ENCODE data around the gene SLC25A38. TPM values are rescaled to one million over a fixed set of nuclear protein-coding genes. Genes with fewer than 3 reads are reported as not detected.

The SLC25A38 gene

DNA sequence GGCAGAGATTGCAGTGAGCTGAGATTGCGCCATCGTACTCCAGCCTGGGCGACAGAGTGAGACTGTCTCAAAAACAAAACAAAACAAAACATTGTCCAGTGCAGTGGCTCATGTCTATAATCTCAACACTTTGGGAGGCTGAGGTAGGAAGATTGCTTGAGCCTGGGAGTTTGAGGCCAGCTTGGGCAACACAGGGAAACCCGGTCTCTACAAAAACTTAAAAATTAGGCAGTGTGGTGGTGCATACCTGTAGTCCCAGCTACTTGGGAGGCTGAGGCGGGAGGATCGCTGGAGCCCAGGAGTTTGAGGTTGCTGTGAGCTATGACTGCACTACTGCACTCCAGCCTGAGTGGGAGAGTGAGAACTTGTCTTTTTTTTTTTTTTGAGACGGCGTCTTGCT lies 57.1 kb downstream of the SLC25A38 start:
- no peak overlapping the region for H4K8ac ChIP-seq (ENCODE audit: low read depth, low read length)
- H3K9ac ChIP-seq (ENCODE audit: low read length) = no peak overlapping the region
- no peaks in the 10 kb centered on the region for H3K27me3 ChIP-seq (ENCODE audit: insufficient read depth, low read length, poor library complexity)
- no peak overlapping the region for H3K18ac ChIP-seq (ENCODE audit: low read length)
- no peak overlapping the region for H3K4ac ChIP-seq (ENCODE audit: low read depth, low read length)
- no peak overlapping the region for H2BK120ac ChIP-seq (ENCODE audit: low read depth, low read length)
- no peaks in the 10 kb centered on the region for H3K79me1 ChIP-seq (ENCODE audit: low read length)
- no peaks in the 10 kb centered on the region for H3K4me1 ChIP-seq (ENCODE audit: control insufficient read depth, low read depth, low read length)
- WGBS (ENCODE audit: extremely low coverage, insufficient coverage, low lambda C conversion rate) = no CpG with 5 or more reads among the region's 8 CpGs
- no peaks in the 10 kb centered on the region for H3K36me3 ChIP-seq (ENCODE audit: control insufficient read depth, insufficient read depth, low read length)
- no peak overlapping the region for H3K4me3 ChIP-seq (ENCODE audit: low read length)
- no peak overlapping the region for H2BK15ac ChIP-seq (replicated peaks; ENCODE audit: low read depth)
- H3K56ac ChIP-seq (ENCODE audit: low read length) = no peak overlapping the region
- no peak overlapping the region for H4K5ac ChIP-seq (ENCODE audit: low read length)
- no peak overlapping the region for H3K23ac ChIP-seq (ENCODE audit: low read length)
- H2AK5ac ChIP-seq (ENCODE audit: low read length) = no peak overlapping the region
- H3K4me2 ChIP-seq (ENCODE audit: low read length) = no peak overlapping the region
- H3K79me2 ChIP-seq (ENCODE audit: control insufficient read depth, insufficient read depth, low read length) = no peaks in the 10 kb centered on the region
- H3K27ac ChIP-seq (ENCODE audit: low read depth, low read length) = no peak overlapping the region
- no peak overlapping the region for H2BK5ac ChIP-seq (ENCODE audit: low read length)
- DNase-seq = no peak

DNA sequence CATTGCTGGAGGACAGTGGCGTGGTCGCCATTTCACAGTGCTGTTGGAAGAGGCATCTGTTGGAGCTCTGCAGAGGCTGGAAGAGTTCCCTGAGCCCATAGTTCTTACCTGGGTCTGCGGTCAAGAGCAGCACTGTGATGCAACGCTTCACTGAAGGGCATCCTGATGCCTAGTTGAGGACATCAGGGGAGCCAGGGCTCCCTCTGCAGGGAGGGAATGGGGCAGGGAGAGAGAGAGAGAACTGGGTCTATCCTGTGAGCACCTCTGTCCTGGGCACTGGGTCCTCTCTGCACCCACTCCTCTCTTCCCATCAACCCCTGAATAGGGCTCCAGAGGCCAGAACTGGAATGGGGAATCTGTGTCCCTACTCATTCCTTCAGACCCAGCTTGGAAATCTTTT lies 60.4 kb downstream of the SLC25A38 start:
- Histone ChIP-seq H3K79me1 (ENCODE audit: low read length) (no peaks in the 10 kb centered on the region), H3K4ac (ENCODE audit: low read depth, low read length) (no peak overlapping the region), H3K27me3 (ENCODE audit: insufficient read depth, low read length, poor library complexity) (no peaks in the 10 kb centered on the region), H3K27ac (ENCODE audit: low read depth, low read length) (no peak overlapping the region), H3K56ac (ENCODE audit: low read length) (no peak overlapping the region), H2BK15ac (replicated peaks; ENCODE audit: low read depth) (no peak overlapping the region), H3K36me3 (ENCODE audit: control insufficient read depth, insufficient read depth, low read length) (no peaks in the 10 kb centered on the region), H4K8ac (ENCODE audit: low read depth, low read length) (no peak overlapping the region), H3K4me2 (ENCODE audit: low read length) (no peak overlapping the region), H3K4me3 (ENCODE audit: low read length) (no peak overlapping the region), H2BK120ac (ENCODE audit: low read depth, low read length) (no peak overlapping the region), H3K79me2 (ENCODE audit: control insufficient read depth, insufficient read depth, low read length) (no peaks in the 10 kb centered on the region), H3K18ac (ENCODE audit: low read length) (no peak overlapping the region), H2AK5ac (ENCODE audit: low read length) (no peak overlapping the region), H3K9ac (ENCODE audit: low read length) (no peak overlapping the region), H4K5ac (ENCODE audit: low read length) (no peak overlapping the region), H3K4me1 (ENCODE audit: control insufficient read depth, low read depth, low read length) (no peaks in the 10 kb centered on the region), H2BK5ac (ENCODE audit: low read length) (no peak overlapping the region), H3K23ac (ENCODE audit: low read length) (no peak overlapping the region)
- DNase-seq = peak; percentile 53
- no CpG with 5 or more reads among the region's 4 CpGs for WGBS (ENCODE audit: extremely low coverage, insufficient coverage, low lambda C conversion rate)

DNA sequence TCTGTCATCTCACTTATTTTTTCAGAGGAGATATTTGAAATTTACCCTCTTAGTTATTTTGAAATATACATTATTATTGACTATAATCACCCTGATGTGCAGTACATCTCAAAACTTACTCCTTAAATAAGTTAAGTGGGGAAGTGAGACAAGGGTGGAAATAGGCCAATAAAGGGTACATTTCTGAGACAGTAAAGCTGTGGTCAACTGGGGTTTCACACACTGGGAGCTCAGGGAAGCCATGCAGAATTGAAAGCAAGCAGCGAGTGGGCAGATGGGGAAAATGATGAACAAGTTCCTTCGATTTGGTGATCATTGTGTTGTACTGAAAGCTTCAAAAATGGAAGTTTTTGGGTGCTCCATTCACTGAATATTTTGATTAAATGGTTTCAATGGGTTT lies 62.8 kb downstream of the SLC25A38 start:
- no peaks in the 10 kb centered on the region for H3K79me1 ChIP-seq (ENCODE audit: low read length)
- no peak overlapping the region for H3K18ac ChIP-seq (ENCODE audit: low read length)
- no peak overlapping the region for H3K4me3 ChIP-seq (ENCODE audit: low read length)
- H2BK5ac ChIP-seq (ENCODE audit: low read length) = no peak overlapping the region
- H3K27ac ChIP-seq (ENCODE audit: low read depth, low read length) = no peak overlapping the region
- DNase-seq = no peak
- no peak overlapping the region for H4K8ac ChIP-seq (ENCODE audit: low read depth, low read length)
- no peaks in the 10 kb centered on the region for H3K36me3 ChIP-seq (ENCODE audit: control insufficient read depth, insufficient read depth, low read length)
- no peak overlapping the region for H2AK5ac ChIP-seq (ENCODE audit: low read length)
- H3K9ac ChIP-seq (ENCODE audit: low read length) = no peak overlapping the region
- WGBS (ENCODE audit: extremely low coverage, insufficient coverage, low lambda C conversion rate) = no CpG with 5 or more reads among the region's 2 CpGs
- H3K56ac ChIP-seq (ENCODE audit: low read length) = no peak overlapping the region
- no peak overlapping the region for H3K4ac ChIP-seq (ENCODE audit: low read depth, low read length)
- H3K79me2 ChIP-seq (ENCODE audit: control insufficient read depth, insufficient read depth, low read length) = no peaks in the 10 kb centered on the region
- H3K4me2 ChIP-seq (ENCODE audit: low read length) = no peak overlapping the region
- no peak overlapping the region for H2BK15ac ChIP-seq (replicated peaks; ENCODE audit: low read depth)
- H2BK120ac ChIP-seq (ENCODE audit: low read depth, low read length) = no peak overlapping the region
- H3K4me1 ChIP-seq (ENCODE audit: control insufficient read depth, low read depth, low read length) = no peaks in the 10 kb centered on the region
- H3K23ac ChIP-seq (ENCODE audit: low read length) = no peak overlapping the region
- H3K27me3 ChIP-seq (ENCODE audit: insufficient read depth, low read length, poor library complexity) = no peaks in the 10 kb centered on the region
- H4K5ac ChIP-seq (ENCODE audit: low read length) = no peak overlapping the region

DNA sequence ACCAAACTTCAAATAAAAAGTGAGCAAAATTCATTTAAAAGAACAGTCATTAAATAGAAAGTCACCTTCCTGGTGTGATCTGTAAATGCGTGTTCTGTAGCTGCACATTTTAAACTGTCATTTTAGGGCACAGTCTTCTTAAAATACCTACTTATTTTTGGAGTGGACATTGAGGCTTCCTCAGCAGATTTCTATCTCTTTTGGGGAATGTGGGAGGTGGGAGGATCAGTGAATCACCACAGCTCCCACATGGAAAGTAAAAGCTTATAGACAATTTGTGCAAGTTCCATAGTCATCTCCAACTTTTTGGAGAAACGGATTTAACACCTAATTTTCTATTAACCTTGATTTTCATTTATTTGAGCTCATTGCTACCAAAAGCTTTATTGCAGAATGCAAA lies 63.3 kb downstream of the SLC25A38 start:
- H2BK120ac ChIP-seq (ENCODE audit: low read depth, low read length) = no peak overlapping the region
- no peak overlapping the region for H3K4ac ChIP-seq (ENCODE audit: low read depth, low read length)
- H3K4me1 ChIP-seq (ENCODE audit: control insufficient read depth, low read depth, low read length) = no peaks in the 10 kb centered on the region
- H3K36me3 ChIP-seq (ENCODE audit: control insufficient read depth, insufficient read depth, low read length) = no peaks in the 10 kb centered on the region
- H4K8ac ChIP-seq (ENCODE audit: low read depth, low read length) = no peak overlapping the region
- no peak overlapping the region for H3K4me2 ChIP-seq (ENCODE audit: low read length)
- H3K79me2 ChIP-seq (ENCODE audit: control insufficient read depth, insufficient read depth, low read length) = no peaks in the 10 kb centered on the region
- no peak overlapping the region for H2BK5ac ChIP-seq (ENCODE audit: low read length)
- no peak overlapping the region for H2AK5ac ChIP-seq (ENCODE audit: low read length)
- H3K79me1 ChIP-seq (ENCODE audit: low read length) = no peaks in the 10 kb centered on the region
- no peak overlapping the region for H3K18ac ChIP-seq (ENCODE audit: low read length)
- no peak overlapping the region for H2BK15ac ChIP-seq (replicated peaks; ENCODE audit: low read depth)
- no peak overlapping the region for H3K56ac ChIP-seq (ENCODE audit: low read length)
- no peaks in the 10 kb centered on the region for H3K27me3 ChIP-seq (ENCODE audit: insufficient read depth, low read length, poor library complexity)
- DNase-seq = no peak
- no peak overlapping the region for H3K4me3 ChIP-seq (ENCODE audit: low read length)
- H4K5ac ChIP-seq (ENCODE audit: low read length) = no peak overlapping the region
- no peak overlapping the region for H3K9ac ChIP-seq (ENCODE audit: low read length)
- no peak overlapping the region for H3K27ac ChIP-seq (ENCODE audit: low read depth, low read length)
- WGBS (ENCODE audit: extremely low coverage, insufficient coverage, low lambda C conversion rate) = no CpG with 5 or more reads among the region's 2 CpGs
- no peak overlapping the region for H3K23ac ChIP-seq (ENCODE audit: low read length)

Small RNAs within 50 kb of the gene (small RNA-seq; reads per million reads assigned to genes)
- gene SNORA6 (ENCODE audit: insufficient read depth) (not detected), gene SNORA62 (ENCODE audit: insufficient read depth) (not detected)

Data from mesendoderm (in vitro differentiated cells).